Activated naive CD4-positive, alpha-beta T cell treated with anti-CD3 and anti-CD28 coated beads, Interleukin-2, amount 50 U/mL, for 16 hours (primary cell): ENCODE results near the gene SRSF1.
"Not testable (repeated sequence)": the region's sequence is repeated elsewhere in the genome, so short reads cannot be mapped to it uniquely, and the experiment has no call there.

Source experiments
- DNase-seq: peaks from one replicate; pipeline ENCODE4 v3.0.0-alpha.2; 2020

Gene SRSF1

DNA sequence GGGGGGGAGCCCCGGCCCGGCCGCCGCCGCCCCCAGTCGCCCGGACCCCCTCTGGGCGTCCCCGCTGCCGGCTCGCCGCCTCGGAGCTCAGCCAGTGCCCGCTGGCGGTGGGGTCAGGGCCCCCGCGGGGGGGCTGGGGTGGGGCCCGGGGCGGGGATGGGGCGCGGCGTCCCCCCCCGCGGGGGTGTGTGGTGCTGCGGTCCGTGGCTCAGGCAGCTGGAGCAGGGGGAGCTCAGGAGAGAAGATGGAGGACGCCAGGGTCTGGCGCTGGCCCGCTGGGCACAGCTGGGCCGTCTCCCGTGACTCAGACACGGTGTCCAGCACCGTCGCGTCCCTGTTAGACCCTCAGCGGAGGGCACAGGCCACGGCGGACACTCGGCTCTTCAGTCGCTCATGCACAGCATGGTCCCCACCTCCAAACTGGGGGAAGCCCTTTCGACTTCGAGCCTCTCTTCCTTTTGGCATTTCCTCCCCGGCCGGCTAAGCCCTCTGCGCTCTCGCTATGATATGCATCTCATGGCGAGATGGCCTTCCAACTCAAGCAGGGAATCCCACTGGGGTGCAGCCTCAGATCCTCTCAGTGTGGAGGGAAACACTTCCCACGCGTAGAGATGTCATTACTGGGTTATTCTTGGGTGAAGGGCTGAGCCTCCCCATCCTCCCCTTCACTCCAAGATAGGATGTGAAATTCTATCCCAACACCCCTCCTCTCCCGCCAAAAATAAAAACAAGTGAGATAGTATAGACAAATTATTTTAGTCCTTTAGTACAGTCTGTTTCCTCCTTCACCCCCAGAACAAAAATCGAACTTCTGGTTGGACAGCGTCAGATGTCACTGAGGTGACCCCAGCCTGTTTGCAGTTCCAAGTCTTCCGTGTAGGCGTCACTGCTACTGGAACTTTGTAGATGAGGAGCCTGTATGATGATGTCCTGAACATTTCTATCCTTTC, 18.5 kb downstream of the SRSF1 start:
- DNase-seq, result peak; percentile 72

DNA sequence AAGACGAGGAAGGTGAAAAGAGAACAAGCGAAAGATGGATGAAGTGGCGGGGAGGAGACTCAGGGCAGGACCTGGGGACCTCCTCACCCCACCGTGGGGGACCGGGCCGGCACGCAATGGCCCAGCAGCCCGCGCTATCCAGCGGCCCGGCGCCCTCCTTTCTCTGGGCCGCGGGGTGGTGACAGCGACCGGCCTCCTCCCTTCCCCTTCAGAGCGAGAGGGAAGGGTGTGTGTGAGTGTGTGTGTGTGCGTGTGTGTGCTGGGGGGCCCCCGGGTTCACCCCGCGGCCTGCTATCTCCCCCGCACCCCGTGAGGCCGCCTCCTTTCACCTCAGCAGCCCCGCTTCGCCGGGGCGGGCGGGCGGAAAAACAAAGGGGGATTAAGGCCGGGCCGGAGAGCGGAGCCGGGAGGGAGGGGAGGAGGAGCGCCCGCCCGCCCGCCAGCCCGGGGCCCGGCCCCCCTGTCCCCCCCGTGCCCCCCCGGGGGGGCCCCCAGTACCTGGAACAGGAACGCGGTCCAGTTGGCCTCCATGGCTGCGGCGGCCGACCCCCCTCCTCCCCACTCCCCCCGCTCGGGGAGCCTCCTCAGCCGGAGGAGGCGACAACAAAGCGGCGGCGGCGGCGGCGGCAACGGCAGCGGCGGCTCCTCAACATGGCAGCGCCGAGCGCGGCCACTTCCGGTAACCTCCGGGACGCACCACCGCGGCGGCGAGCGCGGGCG, 19.3 kb downstream of the SRSF1 start, which contains the start of gene VEZF1:
VEZF1 (minus strand) TSS at position 674 of the 720 bp plus-strand sequence; CDS start at position 531, 143 bp downstream.
- DNase-seq, result peak; percentile 83

DNA sequence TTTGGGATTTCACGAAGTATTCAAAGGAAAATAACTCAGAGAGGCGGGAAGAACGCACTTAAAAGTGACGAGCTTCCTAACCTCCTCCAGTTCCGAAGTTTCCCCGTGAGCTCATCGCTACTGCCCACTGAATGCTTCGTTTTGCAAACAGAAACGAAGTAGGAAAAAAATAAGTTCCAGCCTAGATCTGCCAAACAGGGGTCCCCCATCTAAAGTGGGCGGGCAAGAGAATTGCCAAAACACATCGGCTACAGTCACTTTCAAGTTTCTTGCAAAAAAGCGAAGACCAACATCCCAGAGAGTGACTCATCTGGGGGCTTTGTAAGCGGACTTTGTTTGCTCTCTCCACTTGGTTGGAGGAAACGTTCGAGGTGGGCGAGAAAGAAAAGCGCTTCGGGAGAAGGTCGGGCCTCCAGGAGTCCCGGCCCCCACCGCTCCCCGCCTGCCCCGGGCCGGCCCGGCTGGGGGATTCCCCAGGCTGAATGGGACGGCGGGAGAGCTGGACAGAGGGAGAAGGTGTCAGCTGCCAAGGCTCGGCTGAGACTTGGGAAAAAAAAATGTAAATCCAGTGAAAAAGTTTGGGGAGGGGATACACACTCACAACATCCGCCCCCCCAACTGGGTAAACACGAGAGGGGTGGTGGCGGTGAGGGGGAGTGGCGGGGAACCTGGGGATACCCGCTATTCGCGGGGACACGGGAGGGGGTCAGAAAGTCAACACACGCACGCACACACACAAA, 20.0 kb downstream of the SRSF1 start:
- DNase-seq, result peak; percentile 42

DNA sequence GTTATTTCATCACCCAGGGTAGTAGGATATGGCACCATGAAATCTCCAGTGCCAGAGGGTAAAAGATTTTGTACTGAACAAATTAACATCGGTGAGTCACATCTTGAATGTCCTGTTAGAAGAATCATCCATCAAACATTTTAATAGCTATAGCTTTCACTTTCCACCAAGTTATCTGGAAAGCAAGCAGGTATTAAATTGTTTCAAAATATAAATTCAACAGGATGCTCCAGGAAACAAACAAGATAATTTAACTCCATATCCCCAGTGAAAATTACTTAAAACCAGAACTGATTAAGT, 21.4 kb downstream of the SRSF1 start:
- DNase-seq, result no peak

DNA sequence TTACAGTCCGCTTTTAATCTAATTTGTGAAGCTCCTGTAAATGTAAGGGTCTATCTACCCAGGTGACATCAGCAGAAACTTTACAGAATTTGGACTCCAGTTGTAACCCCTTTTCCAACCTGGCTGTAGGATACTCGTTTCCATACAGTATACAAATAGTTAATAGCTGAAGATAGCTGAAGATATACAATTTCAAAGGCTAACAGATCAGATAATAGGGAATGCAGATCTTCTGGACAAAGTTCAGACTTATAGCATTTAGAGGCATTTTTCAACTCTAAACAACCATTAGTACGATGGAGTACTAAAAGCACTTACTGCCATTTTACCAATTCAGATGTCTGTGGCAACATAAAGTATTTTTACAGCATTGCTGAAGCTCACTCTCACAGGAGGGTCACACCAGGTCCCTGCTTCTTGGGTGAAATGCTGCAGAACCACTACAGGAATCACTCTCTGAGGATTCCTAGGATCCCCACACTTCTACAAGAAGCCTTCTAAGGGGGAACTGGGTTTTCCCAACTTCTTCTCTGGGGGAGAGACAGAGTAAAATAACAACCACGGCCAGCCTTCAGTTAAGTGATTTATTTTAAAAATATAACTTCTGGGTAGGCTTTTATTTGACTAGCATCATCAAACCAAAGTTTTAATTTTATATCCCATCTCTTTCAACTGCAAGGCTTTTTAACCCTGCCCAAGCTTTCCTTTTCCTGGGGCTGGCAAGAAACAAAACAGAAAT, 21.9 kb downstream of the SRSF1 start:
- DNase-seq, result no peak

DNA sequence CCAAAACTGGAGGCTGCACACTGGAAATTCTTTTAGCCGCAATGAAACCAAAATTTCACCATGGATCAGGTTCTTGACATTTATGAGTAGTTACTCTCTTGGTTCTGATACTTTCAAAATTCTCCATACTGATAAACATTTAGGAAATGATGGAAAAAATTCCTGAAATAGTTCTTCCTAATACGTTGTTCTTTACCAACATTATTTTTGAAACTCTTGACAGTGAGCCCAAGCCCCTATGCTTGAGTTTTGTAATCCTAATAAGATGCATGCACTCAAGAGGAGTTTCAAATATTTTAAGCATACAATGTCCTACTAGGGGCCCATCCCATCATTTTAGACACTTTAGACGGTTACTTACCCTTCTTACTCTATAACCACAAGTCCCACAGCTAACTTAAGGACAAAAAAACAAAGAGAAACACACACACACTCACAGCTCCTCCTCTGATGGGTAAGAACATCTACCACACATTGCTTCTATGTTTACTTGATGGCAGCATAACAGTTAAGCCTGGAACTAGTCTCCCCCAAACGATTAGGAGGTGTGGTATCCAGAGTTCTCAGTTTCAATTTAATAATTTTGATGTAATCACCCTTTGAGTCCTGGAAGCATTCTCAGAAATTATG, 22.7 kb downstream of the SRSF1 start:
- DNase-seq, result no peak

DNA sequence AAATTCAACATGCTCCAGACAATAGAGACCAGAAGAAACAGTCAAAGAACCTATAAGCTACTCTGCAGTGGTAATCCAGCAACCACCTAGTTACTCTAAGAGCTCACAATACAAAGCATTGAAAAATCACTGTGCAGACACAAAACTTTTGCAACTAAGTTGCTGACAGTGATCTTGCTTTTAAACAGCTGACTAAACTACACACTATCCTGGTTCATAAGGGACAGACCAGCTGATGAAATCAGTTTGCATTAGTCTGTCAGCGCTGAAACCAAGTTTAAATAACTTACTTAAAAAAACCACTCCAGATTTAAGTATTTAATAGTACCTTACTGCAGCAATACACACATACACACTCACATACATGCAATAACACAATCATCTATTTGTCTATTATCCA, 23.6 kb downstream of the SRSF1 start:
- no peak for DNase-seq

DNA sequence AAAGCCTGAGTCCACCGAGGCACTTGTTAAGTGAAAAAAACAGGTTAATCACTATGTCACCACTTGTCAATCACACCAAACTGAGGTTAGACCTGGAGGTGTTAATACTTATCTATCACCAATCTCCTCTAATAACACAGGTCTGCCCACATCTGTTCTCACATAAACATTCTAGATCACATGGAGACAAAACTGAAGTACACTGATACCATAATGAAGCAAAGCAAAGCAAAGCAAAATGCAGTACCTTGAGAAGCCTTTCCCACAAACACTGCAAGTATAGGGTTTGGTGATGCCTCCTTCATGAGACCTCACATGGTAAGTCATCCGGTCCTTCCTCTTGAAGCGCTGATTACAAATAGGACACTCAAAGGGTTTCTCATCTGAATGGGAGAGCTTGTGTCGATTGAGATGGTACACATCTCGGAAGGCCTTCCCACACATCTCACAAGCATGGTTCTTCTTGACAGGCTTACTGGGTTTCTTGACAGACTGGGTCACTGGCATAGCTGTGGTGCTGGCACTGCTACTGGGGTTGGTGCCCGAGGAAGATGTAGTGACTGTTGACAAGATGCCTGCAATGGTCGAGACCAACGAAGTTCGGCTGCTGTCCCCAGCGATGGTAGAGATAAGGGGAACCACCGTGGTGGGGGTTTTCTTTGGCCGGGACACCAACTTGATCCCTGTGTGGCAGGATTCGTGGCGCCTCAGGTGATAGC, 24.4 kb downstream of the SRSF1 start:
- no peak for DNase-seq

DNA sequence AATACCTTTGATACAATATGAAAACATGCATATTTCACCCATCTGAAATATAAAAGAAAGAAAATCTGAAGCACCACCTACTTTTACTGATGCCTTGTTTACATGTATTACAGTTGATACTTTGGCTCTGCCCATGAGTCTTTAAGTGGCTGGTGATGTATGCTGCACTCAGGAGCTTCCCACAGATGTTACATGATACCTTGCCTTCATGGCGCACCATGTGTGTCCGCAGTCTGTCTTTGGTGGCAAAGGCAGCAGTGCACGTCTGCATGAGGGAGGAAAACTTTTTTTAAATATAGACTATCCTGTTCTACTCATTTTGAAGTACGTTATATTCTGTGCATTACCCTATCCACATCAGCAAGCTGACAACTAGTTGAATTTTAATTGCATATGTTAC, 26.5 kb downstream of the SRSF1 start:
- no peak for DNase-seq

DNA sequence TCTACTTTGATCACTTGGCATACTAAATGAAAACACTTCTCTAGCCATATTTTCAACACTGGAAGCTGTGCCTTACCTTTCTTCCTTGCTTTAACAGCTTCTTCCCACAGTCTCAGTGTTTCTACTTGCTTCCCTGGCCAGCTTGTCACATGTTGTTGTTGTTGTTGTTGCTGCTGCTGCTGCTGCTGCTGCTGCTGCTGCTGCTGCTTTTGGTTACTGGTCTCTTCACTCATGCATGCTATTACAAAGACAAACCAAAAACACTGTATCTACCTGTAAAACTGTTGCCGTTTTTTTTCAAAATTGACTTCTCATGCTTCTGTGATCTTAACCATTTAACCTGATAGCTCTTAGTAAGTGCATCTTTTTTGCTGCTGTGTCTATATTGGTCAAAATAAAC, 28.0 kb downstream of the SRSF1 start:
- no peak for DNase-seq

DNA sequence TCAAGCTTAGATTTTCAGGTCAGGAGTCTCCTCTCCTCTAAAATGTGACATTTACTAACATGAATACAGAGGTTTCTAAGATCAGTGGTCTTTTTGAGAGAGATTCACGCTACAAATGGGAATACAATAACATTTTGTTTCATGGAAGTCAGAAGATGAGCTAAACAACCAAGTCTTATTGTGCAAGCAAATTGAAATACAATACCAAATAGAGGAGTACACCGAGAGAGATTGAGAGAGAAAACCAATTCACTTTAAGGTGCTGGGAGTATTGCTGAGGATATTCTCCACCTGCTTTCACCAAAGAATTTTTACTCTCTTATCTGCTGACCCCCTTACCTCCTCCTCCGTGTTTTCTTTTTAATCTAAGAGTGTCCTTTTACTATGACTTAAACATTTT, 30.5 kb downstream of the SRSF1 start:
- no peak for DNase-seq

DNA sequence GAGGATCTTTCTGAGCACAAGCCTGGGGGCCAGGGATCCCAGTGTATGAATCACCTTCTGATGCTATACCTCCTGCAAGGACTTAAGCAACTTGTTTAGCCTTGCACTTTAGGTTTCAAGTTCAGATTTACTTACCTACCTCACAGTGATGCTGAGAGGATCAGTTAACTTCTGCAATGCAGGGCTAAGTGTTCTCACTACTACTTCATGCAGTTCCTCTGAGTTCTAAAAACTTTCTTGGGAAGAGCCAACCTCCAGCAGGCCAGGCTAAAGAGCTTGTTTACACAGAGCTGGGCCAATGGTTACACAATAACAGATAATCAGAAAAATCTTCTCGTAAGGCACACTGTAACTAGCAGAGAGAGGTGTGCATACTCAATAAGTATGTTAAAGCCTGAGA, 32.0 kb downstream of the SRSF1 start:
- no peak for DNase-seq

DNA sequence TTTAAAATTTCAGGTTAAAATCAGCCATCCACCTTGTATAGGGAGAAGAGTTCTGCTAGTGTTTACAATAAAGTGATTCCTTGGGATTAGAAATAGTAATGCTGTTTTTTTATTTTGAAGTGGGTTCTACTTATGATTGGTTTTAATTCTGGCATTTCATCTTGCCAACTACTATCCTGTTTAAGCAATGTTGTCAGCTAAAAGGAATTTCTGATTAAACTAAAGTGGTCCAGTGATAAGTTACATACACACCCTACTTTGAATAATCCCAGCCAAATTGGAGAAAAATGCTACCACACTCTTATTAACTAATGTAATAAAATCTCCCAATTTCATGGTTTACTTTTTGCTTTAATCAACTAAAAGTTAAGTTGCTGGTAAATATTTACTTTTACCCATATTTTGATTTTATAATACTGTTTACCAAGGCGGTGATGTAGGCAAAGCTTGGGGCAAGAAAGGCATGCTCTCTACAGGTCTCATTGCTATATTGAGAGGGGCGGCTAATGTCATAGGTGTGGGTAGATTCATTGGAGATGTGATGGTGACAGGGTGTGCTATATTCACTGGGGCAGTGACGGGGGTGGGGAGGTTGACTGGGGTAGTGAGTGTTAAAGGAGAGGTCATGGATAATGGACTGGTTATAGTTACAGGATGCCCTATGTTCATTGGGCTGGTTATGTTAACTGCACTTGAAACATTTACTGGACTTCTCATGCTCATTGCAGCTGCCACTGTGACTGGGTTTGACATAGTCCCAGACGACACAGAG, 32.8 kb downstream of the SRSF1 start:
- DNase-seq, result not testable (repeated sequence)

DNA sequence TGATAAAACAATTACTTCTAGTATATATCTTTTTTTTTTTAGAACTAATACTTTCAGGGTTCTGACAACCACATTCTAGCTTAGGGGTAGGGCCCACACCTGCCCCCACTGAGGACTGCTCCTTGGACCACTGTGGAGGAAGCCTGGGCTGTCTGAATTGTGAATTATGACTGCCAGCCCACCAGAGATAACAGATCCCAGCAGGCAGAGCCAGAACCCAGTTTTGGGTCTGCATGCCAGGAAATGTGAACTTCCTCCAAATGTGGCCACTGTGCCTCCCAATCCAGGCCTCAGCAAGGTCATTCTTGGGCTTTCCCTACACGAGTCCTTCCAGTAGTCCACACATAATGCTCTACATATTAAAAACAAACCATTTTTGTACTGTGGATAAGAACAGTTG, 34.9 kb downstream of the SRSF1 start:
- DNase-seq, result no peak

DNA sequence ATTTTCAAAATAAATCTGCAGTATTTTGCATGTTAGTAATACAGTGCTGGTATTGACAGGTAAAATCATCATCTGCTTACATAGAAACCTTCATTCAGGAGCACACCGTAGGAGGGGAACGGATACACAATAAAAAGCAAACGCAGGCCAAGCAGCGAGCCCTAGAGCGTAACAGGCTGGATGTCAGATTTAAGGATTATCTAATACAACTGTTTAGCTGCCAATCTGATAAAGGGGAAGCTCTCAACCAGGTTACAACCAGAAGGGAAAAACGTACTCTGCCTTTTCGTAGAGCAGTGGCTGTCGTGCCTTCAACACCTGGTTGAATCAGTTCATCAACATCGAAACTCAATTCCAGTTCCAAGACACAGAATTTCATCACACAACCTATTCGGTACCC, 35.5 kb downstream of the SRSF1 start:
- DNase-seq, result no peak

DNA sequence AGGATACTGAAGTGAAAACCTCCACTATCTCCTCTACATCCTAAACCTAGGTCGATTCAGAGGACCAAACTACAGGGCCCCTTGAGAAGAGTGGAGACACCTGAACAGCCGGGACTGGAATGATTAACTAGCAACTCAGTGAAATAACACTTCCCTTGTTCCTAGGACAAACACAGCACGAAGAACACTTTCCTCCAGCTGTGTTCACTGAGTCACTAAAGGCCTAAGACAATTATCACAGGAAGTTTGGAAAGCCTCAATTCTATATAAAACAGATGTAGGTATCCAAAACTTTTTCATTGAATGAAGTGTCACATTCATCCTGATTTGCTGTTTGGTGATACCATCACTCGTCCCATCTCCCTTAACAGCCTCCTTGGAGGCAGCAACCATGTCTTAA, 36.3 kb downstream of the SRSF1 start:
- DNase-seq, result no peak

DNA sequence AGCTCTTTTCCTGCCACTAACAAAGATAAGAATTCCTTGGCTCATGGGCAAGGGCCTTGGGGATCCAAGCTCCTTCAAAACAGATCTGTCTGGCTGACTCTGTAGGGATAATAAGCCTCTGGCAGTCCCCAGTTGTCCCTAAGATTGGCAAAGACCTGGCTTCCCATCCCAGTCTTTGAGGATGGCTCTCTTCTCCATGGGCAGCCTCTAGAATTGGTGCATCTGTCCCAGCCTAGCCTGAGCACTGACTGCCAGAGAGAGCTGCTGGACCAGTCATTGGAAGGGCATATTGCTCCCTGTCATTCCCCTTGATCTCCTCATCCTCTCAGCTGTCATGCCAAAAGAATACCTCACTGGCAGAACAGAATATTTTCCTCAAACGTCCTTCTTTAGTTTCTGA, 38.6 kb downstream of the SRSF1 start:
- no peak for DNase-seq

DNA sequence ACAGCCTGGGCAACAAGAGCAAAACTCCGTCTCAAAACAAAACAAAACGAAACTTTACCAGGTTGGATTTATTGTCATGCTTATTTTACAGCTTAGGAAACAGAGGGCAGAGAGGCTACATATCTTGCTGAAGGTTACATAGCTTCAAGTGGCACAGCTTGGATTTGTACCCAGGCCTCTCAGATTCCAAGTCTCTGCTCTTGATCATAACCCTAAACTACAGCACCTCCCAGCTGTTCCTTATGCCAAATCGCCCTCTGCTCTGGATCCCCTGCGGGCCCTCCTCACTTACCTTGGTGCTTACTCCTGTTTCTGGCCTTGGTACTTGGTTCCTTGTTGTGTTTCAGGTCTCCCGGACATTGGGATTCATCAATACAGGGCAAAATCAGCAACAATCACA, 40.2 kb downstream of the SRSF1 start:
- no peak for DNase-seq

DNA sequence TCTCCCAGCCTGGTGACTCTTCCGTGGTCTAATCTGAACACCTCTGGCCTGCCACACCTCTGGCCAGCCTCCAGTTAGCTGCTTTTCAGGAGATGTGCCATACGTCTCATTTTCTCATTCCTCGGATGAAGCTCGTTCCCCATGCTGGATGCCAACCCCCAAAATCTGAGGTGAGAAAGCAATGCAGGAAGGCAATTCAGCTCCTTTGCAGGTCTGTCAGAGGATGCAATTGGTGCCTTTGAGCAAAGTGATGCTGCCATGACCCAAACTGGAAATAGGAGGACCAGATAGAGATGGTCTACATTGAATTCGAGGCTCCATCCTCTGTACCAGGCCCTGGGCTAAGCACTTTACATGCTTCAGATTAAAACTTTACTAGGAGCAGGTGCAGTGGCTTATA, 40.8 kb downstream of the SRSF1 start:
- DNase-seq, result no peak

DNA sequence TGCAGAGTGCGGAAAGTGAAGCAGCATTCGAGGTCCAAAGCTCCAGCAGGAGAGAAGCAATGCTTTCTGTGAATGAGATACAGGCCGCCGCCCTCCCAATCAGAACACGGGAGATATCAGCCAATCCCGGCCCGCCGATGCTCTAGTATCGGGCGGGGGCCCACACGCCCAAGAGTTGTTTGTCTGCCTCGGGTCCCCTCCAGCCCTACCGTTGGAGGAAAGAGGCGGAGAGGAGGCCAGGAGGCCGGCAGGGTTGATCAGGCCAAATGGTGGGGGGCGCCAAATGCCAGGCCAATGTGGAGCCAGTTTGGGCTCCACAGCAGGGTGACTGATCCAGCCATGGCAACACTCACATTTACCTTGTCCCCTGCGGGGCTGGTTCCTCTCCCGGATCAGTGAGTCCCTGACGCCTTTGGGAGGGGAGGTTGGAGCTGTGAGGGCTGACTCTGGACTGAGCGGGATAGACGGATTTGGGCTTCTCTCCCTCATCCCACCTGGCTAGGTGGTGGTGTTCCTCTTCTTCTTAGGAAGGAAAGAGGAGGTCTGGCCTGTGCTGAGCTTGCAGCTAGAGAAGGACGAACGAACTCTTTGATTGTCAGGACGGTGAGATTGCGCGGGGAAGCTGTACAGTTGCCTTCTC, 41.4 kb downstream of the SRSF1 start:
- DNase-seq, result no peak

DNA sequence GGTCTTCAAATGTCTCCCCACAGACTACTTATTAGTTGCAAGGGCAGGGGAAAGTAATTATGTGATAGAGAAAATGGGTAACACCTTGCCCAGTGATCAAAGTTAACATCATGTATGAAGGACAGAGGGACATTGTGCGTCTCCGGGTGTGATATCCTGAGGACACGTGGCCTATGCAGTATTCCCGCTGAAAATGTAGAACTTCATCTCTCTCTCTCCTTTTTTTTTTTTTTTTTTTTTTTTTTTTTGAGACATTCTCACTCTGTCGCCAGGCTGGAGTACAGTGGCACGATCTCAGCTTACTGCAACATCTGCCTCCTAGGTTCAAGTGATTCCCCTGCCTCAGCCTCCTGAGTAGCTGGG, 43.9 kb downstream of the SRSF1 start:
- DNase-seq, result no peak
